ENCODE measurements around the gene ADD2. TPM values are rescaled to one million over a fixed set of nuclear protein-coding genes. Genes with fewer than 3 reads are reported as not detected.

ADD2 gene
- polyA plus RNA-seq, 4 donors, result 4.2 to 7.5 (median 6.1) TPM

DNA sequence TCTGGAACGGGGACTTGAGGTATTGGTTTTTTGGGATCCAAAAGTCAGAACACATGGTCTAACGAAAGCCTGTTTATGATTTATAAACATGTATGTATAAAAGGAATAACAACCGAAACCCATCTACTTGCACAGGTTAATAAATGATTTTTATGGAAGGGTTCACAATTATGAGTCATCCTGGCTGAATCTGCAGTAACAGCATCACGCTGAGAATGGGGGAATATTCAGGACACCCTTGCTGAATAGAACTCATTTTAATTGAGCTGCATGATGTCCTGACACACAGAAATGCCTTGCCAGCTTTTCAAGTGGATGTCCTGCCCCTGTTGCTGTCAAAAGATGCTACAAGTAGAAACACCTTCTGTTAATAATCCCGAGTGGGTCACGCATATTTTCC is 159.6 kb downstream of the ADD2 start:
- no peak for DNase-seq (ENCODE audit: low read depth in 4 of 4, low spot score in 2 of 4)

GRCh38 chr2:70607121-70607561 is 160.9 kb downstream of the ADD2 start:
- no peak for DNase-seq (ENCODE audit: low read depth in 4 of 4, low spot score in 2 of 4)

Other genes with a start within 250 kb of the ADD2 start
- gene TGFA, start 214.4 kb downstream of the ADD2 start, polyA plus RNA-seq (ENCODE audit: insufficient read length in 4 of 4), result 10 to 100 TPM; 14.9 to 21.6 (median 17.3) TPM
- not detected for gene FIGLA, start 22.4 kb upstream of the ADD2 start, polyA plus RNA-seq (ENCODE audit: insufficient read length in 4 of 4)
- gene CLEC4F, start 52.4 kb upstream of the ADD2 start, polyA plus RNA-seq (ENCODE audit: insufficient read length in 4 of 4), result under 1 TPM in 2 of 4 donors, not detected in 2; 0.06 to 0.08 TPM
- under 1 TPM in 2 of 4 donors, not detected in 2; 0.06 to 0.08 TPM for gene CD207, start 67.6 kb upstream of the ADD2 start, polyA plus RNA-seq (ENCODE audit: insufficient read length in 4 of 4)
- gene VAX2, start 132.4 kb upstream of the ADD2 start, polyA plus RNA-seq (ENCODE audit: insufficient read length in 4 of 4), result 1 to 10 TPM in 1 of 4 donors, under 1 TPM in 2, not detected in 1; 0.38 to 1.0 (median 0.96) TPM
- 10 to 100 TPM; 67.2 to 92.1 (median 80.4) TPM for gene ATP6V1B1, start 167.7 kb upstream of the ADD2 start, polyA plus RNA-seq (ENCODE audit: insufficient read length in 4 of 4)
- gene ANKRD53, start 210.4 kb upstream of the ADD2 start, polyA plus RNA-seq (ENCODE audit: insufficient read length in 4 of 4), result 1 to 10 TPM in 3 of 4 donors, under 1 TPM in 1; 0.68 to 1.8 (median 1.4) TPM
- gene TEX261, start 226.7 kb upstream of the ADD2 start, polyA plus RNA-seq (ENCODE audit: insufficient read length in 4 of 4), result 10 to 100 TPM; 51.1 to 59.2 (median 52.3) TPM